IMR-90 (cell line): ENCODE results near the gene FRMD1. TPM values are rescaled to one million over a fixed set of nuclear protein-coding genes. Genes with fewer than 3 reads are reported as not detected.

Experiments
- ATAC-seq: fragments of 200-7000 bp; cut with Tn5 transposase; 2 replicates; pipeline ENCODE4 v1.9.1; 2020; ENCODE audit warnings: low read depth, mild to moderate bottlenecking, moderate library complexity
- BruUV-seq: library from RNA; stranded (reverse); fragments of 400-500 nt; replicated peaks from 2 replicates; lab custom pipeline; 2021; lab: Mats Ljungman, UMichigan
- CTCF ChIA-PET: fragments of 300-600 bp; formaldehyde crosslinking; extraction: SDS; loops from one replicate; lab custom pipeline; 2021; ENCODE audit warnings: antibody characterized with exemption; lab: Yijun Ruan, JAX
- POLR2A ChIA-PET: fragments of 300-600 bp; sonication (Branson Sonifier 250); formaldehyde crosslinking; loops from one replicate; lab custom pipeline; 2022; ENCODE audit warnings: antibody characterized with exemption; ENCODE audit not compliant: unreplicated experiment; lab: Charles Lee
- DNase-seq: peaks from one replicate; pipeline ENCODE4 v3.0.0; 2013
- H2AFZ ChIP-seq: replicated peaks from 2 replicates; pipeline ENCODE3; 2013; ENCODE audit warnings: low read length, mild to moderate bottlenecking; ENCODE audit not compliant: poor library complexity
- H2AK5ac ChIP-seq: 2 replicates; pipeline ENCODE4 v1.6.1; 2013; ENCODE audit warnings: low read depth, low read length, inconsistent platforms
- H2AK9ac ChIP-seq: replicated peaks from 2 replicates; pipeline ENCODE3; 2013; ENCODE audit warnings: mild to moderate bottlenecking, low read depth, low read length, moderate library complexity; ENCODE audit not compliant: poor library complexity
- H2BK120ac ChIP-seq: 2 replicates; pipeline ENCODE4 v1.6.1; 2013; ENCODE audit warnings: low read depth, low read length, inconsistent platforms
- H2BK15ac ChIP-seq: 3 replicates; pipeline ENCODE4 v1.6.1; 2013; ENCODE audit warnings: low read depth, low read length, inconsistent platforms
- H2BK20ac ChIP-seq: 2 replicates; pipeline ENCODE4 v1.6.1; 2013; ENCODE audit warnings: low read depth, mild to moderate bottlenecking, inconsistent platforms, low read length, moderate library complexity
- H2BK5ac ChIP-seq: 2 replicates; pipeline ENCODE4 v1.6.1; 2013; ENCODE audit warnings: mild to moderate bottlenecking, low read depth, low read length, inconsistent platforms; ENCODE audit not compliant: poor library complexity, severe bottlenecking
- H3K14ac ChIP-seq: replicated peaks from 2 replicates; pipeline ENCODE4 v1.6.1; 2013; ENCODE audit warnings: low read depth, low read length, inconsistent platforms
- H3K18ac ChIP-seq: 2 replicates; pipeline ENCODE4 v1.6.1; 2013; ENCODE audit warnings: low read depth, low read length, control low read depth
- H3K23ac ChIP-seq: 2 replicates; pipeline ENCODE4 v1.6.1; 2013; ENCODE audit warnings: low read depth, low read length, inconsistent platforms
- H3K27ac ChIP-seq: 2 replicates; pipeline ENCODE4 v1.5.1; 2013; ENCODE audit warnings: mild to moderate bottlenecking, control low read depth, low read length; ENCODE audit not compliant: insufficient read depth
- H3K27me3 ChIP-seq: 2 replicates; pipeline ENCODE4 v1.6.1; 2013; ENCODE audit warnings: low read length; ENCODE audit not compliant: control insufficient read depth, insufficient read depth
- H3K36me3 ChIP-seq: 2 replicates; pipeline ENCODE4 v1.6.1; 2013; ENCODE audit warnings: low read length, mixed read lengths; ENCODE audit not compliant: control insufficient read depth, insufficient read depth
- H3K4ac ChIP-seq: 2 replicates; pipeline ENCODE4 v1.6.1; 2013; ENCODE audit warnings: low read depth, low read length, inconsistent platforms
- H3K4me1 ChIP-seq: 2 replicates; pipeline ENCODE4 v1.6.1; 2013; ENCODE audit warnings: low read length, mixed read lengths; ENCODE audit not compliant: control insufficient read depth, insufficient read depth
- H3K4me2 ChIP-seq: 2 replicates; pipeline ENCODE4 v1.6.1; 2013; ENCODE audit warnings: low read depth, mild to moderate bottlenecking, control low read depth, low read length, moderate library complexity
- H3K4me3 ChIP-seq: 2 replicates; pipeline ENCODE4 v1.5.1; 2013; ENCODE audit warnings: low read depth, mild to moderate bottlenecking, control low read depth, low read length, moderate library complexity; ENCODE audit not compliant: insufficient read depth
- H3K56ac ChIP-seq: 2 replicates; pipeline ENCODE4 v1.6.1; 2013; ENCODE audit warnings: low read length, inconsistent platforms; ENCODE audit not compliant: insufficient read depth; ENCODE audit errors: extremely low read depth
- H3K79me1 ChIP-seq, 2 experiments: 2 replicates each; pipeline ENCODE4 v1.6.1; 2013; ENCODE audit warnings: low read length in 2 of 2, inconsistent platforms in 1 of 2, low read depth in 1 of 2
- H3K9ac ChIP-seq: 2 replicates; pipeline ENCODE4 v1.6.1; 2013; ENCODE audit warnings: low read depth, low read length, control low read depth
- H3K9me1 ChIP-seq: 2 replicates; pipeline ENCODE4 v1.6.1; 2013; ENCODE audit warnings: low read length, inconsistent platforms; ENCODE audit not compliant: insufficient read depth
- H3K9me3 ChIP-seq: 2 replicates; pipeline ENCODE4 v1.6.1; 2013; ENCODE audit warnings: low read length; ENCODE audit not compliant: control insufficient read depth, insufficient read depth
- H4K20me1 ChIP-seq: 2 replicates; pipeline ENCODE4 v1.6.1; 2013; ENCODE audit warnings: low read length, inconsistent platforms; ENCODE audit not compliant: insufficient read depth
- H4K5ac ChIP-seq: 2 replicates; pipeline ENCODE4 v1.6.1; 2013; ENCODE audit warnings: mild to moderate bottlenecking, low read depth, low read length, control low read depth
- H4K8ac ChIP-seq, 2 experiments: 2 replicates each; pipeline ENCODE4 v1.6.1; 2013; ENCODE audit warnings: low read depth in 2 of 2, low read length in 2 of 2, control low read depth in 1 of 2, inconsistent platforms in 1 of 2
- H4K91ac ChIP-seq: 2 replicates; pipeline ENCODE4 v1.6.1; 2013; ENCODE audit warnings: low read depth, low read length, inconsistent platforms; ENCODE audit not compliant: insufficient read depth
- RFX5 ChIP-seq: IDR thresholded peaks from 2 replicates; pipeline ENCODE4 v1.8.0; 2012; ENCODE audit warnings: low read depth, mild to moderate bottlenecking, low read length, moderate library complexity
- WGBS, 2 experiments: methylation state at CpG; one replicate each; pipeline versions ENCODE4 v1.1.5 to v1.1.7; 2013; ENCODE audit warnings: missing lambda C conversion rate in 2 of 2; ENCODE audit not compliant: insufficient read length in 1 of 2; ENCODE audit errors: extremely low coverage in 2 of 2; 5-methylcytosine and 5-hydroxymethylcytosine counted together
- dilution Hi-C: fragments of 300-500 bp; cut with HindIII; formaldehyde crosslinking; loops from one replicate; pipeline ENCODE4 v1.14.3; 2018; ENCODE audit warnings: low sequenced_read_pairs; ENCODE audit not compliant: unreplicated experiment
- in situ Hi-C: fragments of 300-500 bp; cut with MboI; formaldehyde crosslinking; loops from 3 replicates; pipeline ENCODE4 v1.14.3; 2019; ENCODE audit warnings: low sequenced_read_pairs, inconsistent platforms, mixed read lengths
- intact Hi-C: fragments of 100-400 bp; cut with micrococcal nuclease; formaldehyde crosslinking; loops from 2 replicates; pipeline ENCODE4 v1.10.0; 2022
- polyA plus RNA-seq, 3 experiments: library from polyadenylated mRNA; depleted of rRNA; stranded (reverse); fragments of >200 nt; gene quantifications; 2 replicates each; pipeline ENCODE4 v1.2.3, GENCODE V29; 2012; ENCODE audit warnings: low replicate concordance in 1 of 3
- total RNA-seq: library from RNA; depleted of rRNA; stranded (reverse); fragments of >200 nt; gene quantifications from 2 replicates; pipeline ENCODE4 v1.2.3, GENCODE V29; 2012

The FRMD1 gene
- total and polyA plus RNA-seq, 2 of the 4 experiments (the other 2 are of a cell fraction), result not detected

GRCh38 chr6:168126566-168127383, 47.8 kb upstream of the FRMD1 start:
- in situ Hi-C loops, result no loop called here
- no peak for DNase-seq
- ATAC-seq, result no peak
- Histone ChIP-seq H2BK120ac (no peak overlapping the region), H4K20me1 (no peaks in the 10 kb centered on the region), H4K8ac (no peak overlapping the region), H3K4ac (no peak overlapping the region), H3K9me3 (no peaks in the 10 kb centered on the region), H3K79me1 (no peaks in the 10 kb centered on the region), H3K27ac (no peak overlapping the region), H3K18ac (no peak overlapping the region), H3K4me1 (no peaks in the 10 kb centered on the region), H2AK5ac (no peak overlapping the region), H2BK5ac (no peak overlapping the region), H3K56ac (no peak overlapping the region), H2AK9ac (no peak overlapping the region), H3K36me3 (no peaks in the 10 kb centered on the region), H3K23ac (no peak overlapping the region), H2BK15ac (no peak overlapping the region), H2AFZ (no peak overlapping the region), H3K9me1 (no peaks in the 10 kb centered on the region), H2BK20ac (no peak overlapping the region), H3K27me3 (peaks cover 15% of the 10 kb centered on the region), H4K5ac (no peak overlapping the region), H3K4me2 (no peak overlapping the region), H3K9ac (no peak overlapping the region), H3K4me3 (no peak overlapping the region), H4K91ac (no peak overlapping the region), H3K14ac (no peak overlapping the region)
- no TSS peak for BruUV-seq
- CTCF ChIA-PET, result no interaction called here
- POLR2A ChIA-PET, result no interaction called here
- dilution Hi-C loops, result no loop called here
- no peak for TF ChIP-seq RFX5
- intact Hi-C loops, result no loop called here
- WGBS, 2 experiments, result 87% methylated on average over 11 of the region's 22 CpGs; no CpG with 5 or more reads in 1 of the 2 experiments
